Body of pancreas (tissue), 4 donors: ENCODE data around the gene SYNRG. TPM values are rescaled to one million over a fixed set of nuclear protein-coding genes. Genes with fewer than 3 reads are reported as not detected.

Source experiments
- ATAC-seq: fragments of 150-250 bp; one replicate; pipeline ENCODE4 v1.9.1; 2016
- DNase-seq, 4 donors: peaks; one replicate each; pipeline ENCODE4 v3.0.0-alpha.2; 2019
- H3K27ac ChIP-seq, 4 donors: fragments of 200-600 bp; sonication (generic); 1 replicate in 3 of 4; 2 replicates in 1 of 4; pipeline versions ENCODE4 v1.5.1 to v1.6.1; 2016 to 2019; ENCODE audit warnings: mild to moderate bottlenecking in 1 of 4, mixed read lengths in 1 of 4, moderate library complexity in 1 of 4
- H3K27me3 ChIP-seq, 2 donors: fragments of 200-600 bp; sonication (generic); one replicate each; pipeline ENCODE4 v1.6.0; 2016; ENCODE audit warnings: mild to moderate bottlenecking in 1 of 2
- H3K36me3 ChIP-seq, 2 donors: fragments of 200-600 bp; sonication (generic); replicated peaks in 1 of 2; 2 replicates each; pipeline ENCODE4 v1.5.1; 2016; ENCODE audit warnings: low read depth in 2 of 2; ENCODE audit not compliant: insufficient read depth in 1 of 2
- H3K4me1 ChIP-seq: fragments of 200-600 bp; sonication (generic); one replicate; pipeline ENCODE4 v1.6.0; 2016
- H3K4me3 ChIP-seq, 2 donors: fragments of 200-600 bp; sonication (generic); 1 replicate in 1 of 2; 2 replicates in 1 of 2; pipeline ENCODE4 v1.5.1; 2016 to 2019
- H3K9me3 ChIP-seq, 3 donors: fragments of 200-600 bp; sonication (generic); 1 replicate in 2 of 3; 2 replicates in 1 of 3; pipeline ENCODE4 v1.5.1; 2016
- CTCF ChIP-seq, 7 experiments: fragments of 450-650 bp in 4 of 7; fragments of 200-600 bp in 3 of 7; sonication (generic) in 3 of 7; IDR thresholded peaks; one replicate each; pipeline ENCODE4 v1.5.1; 2016 to 2019; ENCODE audit warnings: antibody characterized with exemption in 7 of 7
- POLR2A ChIP-seq, 3 donors: fragments of 450-650 bp; IDR thresholded peaks; one replicate each; pipeline ENCODE4 v1.6.1; 2016; ENCODE audit warnings: antibody characterized with exemption in 3 of 3, mild to moderate bottlenecking in 2 of 3
- WGBS, 2 donors: methylation state at CpG; one replicate each; pipeline ENCODE4 v1.1.5; 2017; 5-methylcytosine and 5-hydroxymethylcytosine counted together
- intact Hi-C: fragments of 100-400 bp; cut with DNase I; formaldehyde crosslinking; loops from one replicate; pipeline ENCODE4 v1.15.1; 2023
- total RNA-seq, 2 donors: library from RNA; depleted of rRNA; stranded (reverse); fragments of >200 nt; gene quantifications; one replicate each; pipeline ENCODE4 v1.1.0, GENCODE V29; 2016

The SYNRG gene
- total RNA-seq, 2 donors from 2014 or later: 14.2 to 21.3 TPM

- TF ChIP-seq POLR2A (IDR thresholded peaks at IDR 0.05) (no peak), CTCF (IDR thresholded peaks at IDR 0.05) (no peak)
- intact Hi-C loops: no loop called here
- ATAC-seq (no peak), DNase-seq (no peak)
- H3K36me3 ChIP-seq: peaks cover 0 to 16% of the 10 kb centered on the region in 2 donors
- WGBS, 2 donors: 79 to 93% methylated on average over 2 of the region's 2 CpGs
- H3K27me3 ChIP-seq: no peaks in the 10 kb centered on the region
- no peaks in the 10 kb centered on the region for H3K4me1 ChIP-seq
- no peaks in the 10 kb centered on the region for H3K9me3 ChIP-seq
- no peak overlapping the region for H3K27ac ChIP-seq
- no peak overlapping the region for H3K4me3 ChIP-seq
Observed at GRCh38 chr17:37598145-37598544, 11.1 kb downstream of the SYNRG start.

GRCh38 chr17:37592291-37592690, 16.9 kb downstream of the SYNRG start:
- ATAC-seq: no peak
- Histone ChIP-seq H3K4me1 (no peaks in the 10 kb centered on the region), H3K27ac (no peak overlapping the region), H3K36me3 (peaks cover 6 to 14% of the 10 kb centered on the region in 2 donors), H3K9me3 (no peaks in the 10 kb centered on the region), H3K4me3 (no peak overlapping the region), H3K27me3 (no peaks in the 10 kb centered on the region)
- DNase-seq: no peak
- WGBS, 2 donors: 77 to 83% methylated on average over 6 of the region's 6 CpGs
- intact Hi-C loops: no loop called here
- TF ChIP-seq CTCF (IDR thresholded peaks at IDR 0.05) (no peak), POLR2A (IDR thresholded peaks at IDR 0.05) (no peak)

- H3K36me3 ChIP-seq: peaks cover 12 to 22% of the 10 kb centered on the region in 2 donors
Observed at GRCh38 chr17:37585066-37585465, 24.2 kb downstream of the SYNRG start.

GRCh38 chr17:37576281-37576680, 32.9 kb downstream of the SYNRG start:
- Histone ChIP-seq H3K9me3 (no peaks in the 10 kb centered on the region), H3K36me3 (peaks cover 0 to 4% of the 10 kb centered on the region in 2 donors), H3K4me1 (no peaks in the 10 kb centered on the region), H3K27me3 (no peaks in the 10 kb centered on the region), H3K4me3 (no peak overlapping the region), H3K27ac (no peak overlapping the region)
- ATAC-seq (no peak), DNase-seq (no peak)
- TF ChIP-seq CTCF (IDR thresholded peaks at IDR 0.05) (no peak), POLR2A (IDR thresholded peaks at IDR 0.05) (no peak)
- intact Hi-C loops: no loop called here
- WGBS, 2 donors: 93 to 98% methylated on average over 3 of the region's 3 CpGs

More at GRCh38 chr17:37585066-37585465, 24.2 kb downstream of the SYNRG start:
- no peak for ATAC-seq
- H3K27me3 ChIP-seq: no peaks in the 10 kb centered on the region
- intact Hi-C loops: no loop called here
- TF ChIP-seq CTCF (IDR thresholded peaks at IDR 0.05) (no peak), POLR2A (IDR thresholded peaks at IDR 0.05) (no peak)
- DNase-seq: no peak
- no peaks in the 10 kb centered on the region for H3K4me1 ChIP-seq
- WGBS, 2 donors: 66 to 69% methylated on average over 3 of the region's 3 CpGs
- no peaks in the 10 kb centered on the region for H3K9me3 ChIP-seq
- no peak overlapping the region for H3K27ac ChIP-seq
- no peak overlapping the region for H3K4me3 ChIP-seq

- Histone ChIP-seq H3K4me3 (no peak overlapping the region), H3K27ac (no peak overlapping the region), H3K9me3 (no peaks in the 10 kb centered on the region), H3K4me1 (no peaks in the 10 kb centered on the region), H3K36me3 (peaks cover 0 to 9% of the 10 kb centered on the region in 2 donors), H3K27me3 (no peaks in the 10 kb centered on the region)
- no peak for ATAC-seq
- TF ChIP-seq POLR2A (IDR thresholded peaks at IDR 0.05) (no peak), CTCF (IDR thresholded peaks at IDR 0.05) (no peak)
- intact Hi-C loops: no loop called here
- DNase-seq: no peak
- WGBS, 2 donors: 92 to 96% methylated on average over 2 of the region's 2 CpGs
Observed at GRCh38 chr17:37574427-37574826, 34.8 kb downstream of the SYNRG start.
